Fibroblast of the aortic adventitia (primary cell): Measurements from ENCODE around the gene IL17RA. TPM values are rescaled to one million over a fixed set of nuclear protein-coding genes. Genes with fewer than 3 reads are reported as not detected.

Source experiments
- DNase-seq: peaks from one replicate; pipeline ENCODE4 v3.0.0-alpha.2; 2010; ENCODE audit warnings: low read depth
- H3K4me3 ChIP-seq: 2 replicates; pipeline ENCODE4 v1.5.1; 2011; ENCODE audit warnings: low read depth, mild to moderate bottlenecking, control low read depth, low read length, moderate library complexity
- total RNA-seq: library from RNA; depleted of rRNA; stranded (reverse); fragments of >200 nt; gene quantifications from 2 replicates; pipeline ENCODE4 v1.2.3, GENCODE V29; 2012; ENCODE audit warnings: low replicate concordance
- TF ChIP-seq, protein P1 (sequence below): IDR thresholded peaks from 2 replicates; pipeline ENCODE4 v1.5.1; 2011; ENCODE audit warnings: mild to moderate bottlenecking, low read length, control low read depth, inconsistent platforms; ENCODE audit not compliant: insufficient read depth

IL17RA gene
- total RNA-seq, 1 donor, result 5.2 TPM

DNA sequence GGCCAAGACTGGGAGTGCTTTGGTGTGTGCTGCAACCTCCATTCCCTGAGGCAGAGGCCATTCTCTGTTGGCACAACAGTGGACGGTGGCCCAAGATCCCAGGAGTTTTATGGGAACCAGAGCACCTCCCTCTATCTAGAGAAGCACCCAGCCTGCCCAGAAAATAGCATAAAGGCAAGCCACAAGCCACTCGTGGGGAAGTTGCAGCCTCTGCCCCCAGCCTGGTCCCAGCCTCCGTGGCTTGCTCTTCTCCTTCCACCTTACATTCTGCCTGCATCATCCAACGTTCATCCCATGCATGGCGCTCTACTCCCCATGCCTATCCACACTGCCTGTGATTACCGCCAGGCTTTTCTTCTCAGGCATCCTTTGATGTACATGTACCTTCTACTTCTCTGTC is 15.8 kb downstream of the IL17RA start:
- DNase-seq, result no peak
- H3K4me3 ChIP-seq, result no peak overlapping the region
- TF ChIP-seq, protein P1, sequence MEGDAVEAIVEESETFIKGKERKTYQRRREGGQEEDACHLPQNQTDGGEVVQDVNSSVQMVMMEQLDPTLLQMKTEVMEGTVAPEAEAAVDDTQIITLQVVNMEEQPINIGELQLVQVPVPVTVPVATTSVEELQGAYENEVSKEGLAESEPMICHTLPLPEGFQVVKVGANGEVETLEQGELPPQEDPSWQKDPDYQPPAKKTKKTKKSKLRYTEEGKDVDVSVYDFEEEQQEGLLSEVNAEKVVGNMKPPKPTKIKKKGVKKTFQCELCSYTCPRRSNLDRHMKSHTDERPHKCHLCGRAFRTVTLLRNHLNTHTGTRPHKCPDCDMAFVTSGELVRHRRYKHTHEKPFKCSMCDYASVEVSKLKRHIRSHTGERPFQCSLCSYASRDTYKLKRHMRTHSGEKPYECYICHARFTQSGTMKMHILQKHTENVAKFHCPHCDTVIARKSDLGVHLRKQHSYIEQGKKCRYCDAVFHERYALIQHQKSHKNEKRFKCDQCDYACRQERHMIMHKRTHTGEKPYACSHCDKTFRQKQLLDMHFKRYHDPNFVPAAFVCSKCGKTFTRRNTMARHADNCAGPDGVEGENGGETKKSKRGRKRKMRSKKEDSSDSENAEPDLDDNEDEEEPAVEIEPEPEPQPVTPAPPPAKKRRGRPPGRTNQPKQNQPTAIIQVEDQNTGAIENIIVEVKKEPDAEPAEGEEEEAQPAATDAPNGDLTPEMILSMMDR, result no peak

DNA sequence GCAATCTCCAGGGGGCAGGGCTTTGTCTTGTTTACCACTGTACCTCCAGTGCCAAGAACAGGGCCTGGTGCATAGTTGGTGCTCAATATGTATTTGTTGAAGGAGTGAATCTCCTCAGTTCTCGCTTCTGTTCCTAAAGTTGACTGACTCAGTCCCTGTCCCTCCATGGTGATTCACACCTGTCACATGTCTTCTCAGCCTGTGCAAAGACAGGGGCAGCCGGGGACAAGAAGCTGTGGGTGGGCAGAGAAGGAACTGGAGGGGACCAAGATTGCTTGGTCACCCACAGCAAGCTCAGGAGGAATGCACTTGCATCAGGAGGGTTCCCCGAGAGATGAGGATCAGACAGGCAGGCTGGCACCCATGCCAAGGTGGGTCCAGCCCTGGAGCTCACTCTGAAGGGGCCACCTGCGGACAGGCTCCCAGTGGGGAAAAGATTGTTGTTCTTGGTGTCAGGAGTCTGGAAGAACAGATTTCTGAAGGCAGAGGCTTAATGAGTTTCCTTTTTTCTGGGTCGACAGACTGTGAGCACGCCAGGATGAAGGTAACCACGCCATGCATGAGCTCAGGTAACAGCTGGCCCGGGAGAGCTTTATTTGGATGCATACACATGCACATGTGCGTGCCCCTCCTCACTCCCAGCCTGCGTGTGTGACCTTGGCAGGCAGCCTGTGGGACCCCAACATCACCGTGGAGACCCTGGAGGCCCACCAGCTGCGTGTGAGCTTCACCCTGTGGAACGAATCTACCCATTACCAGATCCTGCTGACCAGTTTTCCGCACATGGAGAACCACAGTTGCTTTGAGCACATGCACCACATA is 16.9 kb downstream of the IL17RA start:
- no peak for DNase-seq
- H3K4me3 ChIP-seq, result no peak overlapping the region
- TF ChIP-seq, protein P1, result no peak

DNA sequence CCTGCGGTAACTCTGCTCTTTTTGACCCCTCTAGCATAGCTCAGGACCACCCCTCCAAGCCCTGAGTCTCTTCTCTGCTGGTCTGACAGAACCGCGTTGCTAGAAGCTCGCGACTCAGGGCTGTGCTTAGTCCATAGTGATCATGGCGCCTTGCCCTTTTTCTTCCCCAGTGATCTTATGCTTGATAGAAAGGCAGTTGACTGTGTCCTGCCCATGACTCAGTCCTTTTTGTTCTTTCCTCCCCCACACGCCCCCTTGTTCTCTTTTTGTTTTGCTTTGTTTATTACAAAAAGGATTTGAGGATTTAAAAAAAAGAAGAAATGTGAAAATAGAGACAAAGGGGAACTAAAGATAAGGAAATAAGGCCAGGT is 17.5 kb downstream of the IL17RA start:
- H3K4me3 ChIP-seq, result no peak overlapping the region
- TF ChIP-seq, protein P1, result no peak
- no peak for DNase-seq

DNA sequence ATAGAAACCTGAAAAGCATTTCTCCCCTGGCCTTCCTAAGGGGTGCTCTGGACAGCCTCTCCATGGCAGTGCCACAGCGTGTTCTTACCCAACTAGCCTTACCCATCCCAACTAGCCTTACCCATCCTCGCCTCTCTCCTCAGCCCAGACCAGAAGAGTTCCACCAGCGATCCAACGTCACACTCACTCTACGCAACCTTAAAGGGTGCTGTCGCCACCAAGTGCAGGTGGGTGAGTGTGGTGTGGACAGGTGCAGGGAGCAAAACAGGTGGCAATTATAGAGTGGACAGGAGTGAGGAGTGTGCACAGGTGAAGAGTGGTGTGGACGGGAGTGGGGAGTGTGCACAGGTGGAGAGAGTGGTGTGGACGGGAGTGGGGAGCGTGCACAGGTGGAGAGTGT is 18.6 kb downstream of the IL17RA start:
- H3K4me3 ChIP-seq, result no peak overlapping the region
- TF ChIP-seq, protein P1, result no peak
- DNase-seq, result no peak

DNA sequence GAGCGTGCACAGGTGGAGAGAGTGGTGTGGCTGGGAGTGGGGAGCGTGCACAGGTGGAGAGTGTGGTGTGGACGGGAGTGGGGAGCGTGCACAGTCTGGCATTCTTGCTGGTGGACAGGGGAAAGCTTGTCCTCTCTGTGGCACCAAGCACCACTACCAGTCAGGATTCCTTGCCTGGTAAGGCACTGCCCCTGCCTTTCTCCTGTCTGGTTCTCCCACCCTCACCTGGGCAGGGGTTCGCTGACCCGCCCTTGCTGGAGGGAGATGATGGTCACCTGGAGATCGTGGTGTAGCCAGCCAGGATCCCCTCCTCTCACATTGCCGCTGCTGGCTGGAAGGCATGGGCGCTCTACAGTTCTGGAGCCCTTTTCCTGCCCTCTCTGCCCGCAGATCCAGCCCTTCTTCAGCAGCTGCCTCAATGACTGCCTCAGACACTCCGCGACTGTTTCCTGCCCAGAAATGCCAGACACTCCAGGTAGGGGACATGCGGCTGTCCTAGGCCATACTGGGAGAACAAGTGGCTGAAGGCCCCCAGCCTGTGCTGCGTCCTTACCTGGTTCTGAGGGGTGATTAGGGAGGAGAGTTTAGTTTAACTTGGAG is 19.6 kb downstream of the IL17RA start:
- no peak overlapping the region for H3K4me3 ChIP-seq
- no peak for DNase-seq
- TF ChIP-seq, protein P1, result no peak

DNA sequence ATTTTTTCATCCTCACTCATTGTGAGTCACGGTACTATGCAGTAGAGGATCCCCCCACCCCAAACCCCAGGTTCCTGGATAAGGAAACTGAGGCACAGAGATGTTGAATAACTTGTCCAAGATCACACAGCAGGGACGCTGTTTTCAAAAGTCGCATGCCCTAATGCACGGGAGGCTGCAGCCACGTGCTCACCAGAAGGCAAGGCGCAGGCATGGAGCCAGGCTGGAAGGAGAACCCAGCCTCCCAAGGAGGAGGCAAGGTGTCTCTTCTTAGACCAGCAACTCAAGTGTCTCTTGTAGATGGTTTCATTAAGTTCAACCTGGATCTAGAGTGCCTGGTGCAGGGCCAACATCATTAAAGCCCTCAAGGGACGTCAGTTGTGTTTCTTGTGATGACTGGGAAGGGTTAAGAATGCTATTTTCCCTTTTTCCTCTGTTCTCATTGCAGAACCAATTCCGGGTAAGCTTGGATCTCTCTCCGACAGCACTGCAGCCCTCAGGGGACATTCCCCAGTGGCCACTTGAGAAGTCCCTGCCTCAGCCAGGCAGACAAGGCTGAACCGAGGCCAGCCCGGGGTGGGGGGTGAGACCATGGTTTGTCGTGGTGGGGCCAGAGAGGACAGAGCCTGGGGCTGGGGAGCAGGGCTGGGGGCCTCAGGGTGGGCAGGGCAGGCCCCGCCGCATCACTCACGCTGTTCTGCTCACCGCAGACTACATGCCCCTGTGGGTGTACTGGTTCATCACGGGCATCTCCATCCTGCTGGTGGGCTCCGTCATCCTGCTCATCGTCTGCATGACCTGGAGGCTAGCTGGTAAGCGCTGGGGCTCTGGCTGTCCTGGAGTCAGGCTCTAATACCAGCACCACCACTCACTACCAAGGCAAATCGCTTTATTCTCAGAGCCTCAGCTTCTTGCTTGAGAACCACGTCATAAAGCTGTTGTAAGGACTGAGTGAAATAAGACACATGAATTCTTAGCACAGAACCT is 20.6 kb downstream of the IL17RA start:
- TF ChIP-seq, protein P1, result no peak
- no peak overlapping the region for H3K4me3 ChIP-seq
- no peak for DNase-seq
